Stimulated activated CD4-positive, alpha-beta T cell treated with anti-CD3 and anti-CD28 coated beads, Interleukin-15, amount 100 ng/mL, for 48 hours (primary cell): ENCODE measurements around the gene PTPRZ1.

Experiments
- DNase-seq, 2 donors: peaks; one replicate each; pipeline ENCODE4 v3.0.0-alpha.2; 2020; ENCODE audit warnings: low read depth in 2 of 2

Gene PTPRZ1

GRCh38 chr7:122055073-122055472 lies 182.1 kb downstream of the PTPRZ1 start:
- no peak for DNase-seq

GRCh38 chr7:122056977-122057376 lies 184.0 kb downstream of the PTPRZ1 start:
- no peak for DNase-seq

- no peak for DNase-seq
These were observed 186.6 kb downstream of the PTPRZ1 start for GRCh38 chr7:122059542-122059941.

- no peak for DNase-seq
These were observed 190.2 kb downstream of the PTPRZ1 start for GRCh38 chr7:122063146-122063545.

GRCh38 chr7:122064971-122065370 lies 192.0 kb downstream of the PTPRZ1 start:
- no peak for DNase-seq

GRCh38 chr7:122067077-122067476 lies 194.1 kb downstream of the PTPRZ1 start:
- DNase-seq, result no peak

GRCh38 chr7:122068046-122068445 lies 195.1 kb downstream of the PTPRZ1 start:
- DNase-seq, result no peak

- no peak for DNase-seq
These were observed 196.0 kb downstream of the PTPRZ1 start for GRCh38 chr7:122068999-122069398.

GRCh38 chr7:122070062-122070461 lies 197.1 kb downstream of the PTPRZ1 start:
- no peak for DNase-seq

- DNase-seq, result no peak
These were observed 197.9 kb downstream of the PTPRZ1 start for GRCh38 chr7:122070834-122071233.

GRCh38 chr7:122072272-122072671 lies 199.3 kb downstream of the PTPRZ1 start:
- DNase-seq, result no peak

- DNase-seq, result no peak
These were observed 200.1 kb downstream of the PTPRZ1 start for GRCh38 chr7:122072924-122073599.

- DNase-seq, result no peak
These were observed 200.7 kb downstream of the PTPRZ1 start for GRCh38 chr7:122073635-122074034.

GRCh38 chr7:122082160-122082559 lies 209.2 kb downstream of the PTPRZ1 start:
- DNase-seq, result no peak

GRCh38 chr7:122082670-122083069 lies 209.7 kb downstream of the PTPRZ1 start:
- no peak for DNase-seq

GRCh38 chr7:122092964-122093797 lies 220.2 kb downstream of the PTPRZ1 start:
- DNase-seq, result peak; percentile 27 to 28

- DNase-seq, result no peak
These were observed 221.6 kb downstream of the PTPRZ1 start for GRCh38 chr7:122094549-122094948.

GRCh38 chr7:122095642-122096041 lies 222.7 kb downstream of the PTPRZ1 start:
- DNase-seq, result no peak

- no peak for DNase-seq
These were observed 227.1 kb downstream of the PTPRZ1 start for GRCh38 chr7:122100021-122100420.

GRCh38 chr7:122103064-122103463 lies 230.1 kb downstream of the PTPRZ1 start:
- DNase-seq, result no peak
